K562 (cell line): ENCODE measurements around the gene ALDH1A2. TPM values are rescaled to one million over a fixed set of nuclear protein-coding genes. Genes with fewer than 3 reads are reported as not detected.

Experiments used
- ATAC-seq: fragments of 200-7000 bp; cut with Tn5 transposase; 3 replicates; pipeline ENCODE4 v1.9.1; 2020; ENCODE audit warnings: moderate library complexity
- Bru-seq: library from RNA; stranded (reverse); fragments of 400-500 nt; gene quantifications from one replicate; lab custom pipeline; 2021; lab: Mats Ljungman, UMichigan
- BruChase-seq, 2 experiments: library from RNA; stranded (reverse); fragments of 400-500 nt; gene quantifications; one replicate each; lab custom pipeline; 2021; lab: Mats Ljungman, UMichigan
- BruUV-seq: library from RNA; stranded (reverse); fragments of 400-500 nt; replicated peaks from 2 replicates; lab custom pipeline; 2021; lab: Mats Ljungman, UMichigan
- CTCF ChIA-PET: fragments of 300-600 bp; formaldehyde crosslinking; extraction: SDS; loops from one replicate; lab custom pipeline; 2021; ENCODE audit warnings: low intra/inter-chr PET ratio; lab: Yijun Ruan, JAX
- POLR2A ChIA-PET: fragments of 300-600, 350-650 bp; sonication (Branson Sonifier 250); formaldehyde crosslinking; extraction: SDS; loops from one replicate; lab custom pipeline; 2021; ENCODE audit warnings: antibody characterized with exemption, inconsistent platforms; lab: Yijun Ruan, JAX
- DNase-seq, 4 experiments: peaks; one replicate each; pipeline versions ENCODE4 v3.0.0 to v3.0.0-alpha.2; 2011 to 2018; ENCODE audit warnings: low spot score in 3 of 4, mixed read lengths in 3 of 4; ENCODE audit errors: extremely low read depth in 1 of 4
- FAIRE-seq: peaks from 2 replicates; lab custom pipeline; 2011; peaks lifted over from hg19 to GRCh38; lab: Jason Lieb, UNC
- H2AFZ ChIP-seq: 2 replicates; pipeline ENCODE4 v1.6.0; 2011; ENCODE audit warnings: low read depth, low read length, control low read depth, inconsistent platforms
- H3K27ac ChIP-seq: fragments of 200-600 bp; 3 replicates; pipeline ENCODE4 v1.8.0; 2011; ENCODE audit warnings: low read depth, mild to moderate bottlenecking, control low read depth, inconsistent platforms, low read length, moderate library complexity, mixed read lengths; ENCODE audit errors: extremely low read depth
- H3K27me3 ChIP-seq, 2 experiments: fragments of 300-600 bp in 1 of 2; 2 replicates in 1 of 2; 3 replicates in 1 of 2; pipeline versions ENCODE4 v1.6.0 to v1.8.0; 2011; ENCODE audit warnings: inconsistent platforms in 2 of 2, low read length in 2 of 2, mild to moderate bottlenecking in 1 of 2, mixed read lengths in 1 of 2, moderate library complexity in 1 of 2; ENCODE audit not compliant: control insufficient read depth in 2 of 2, insufficient read depth in 2 of 2
- H3K36me3 ChIP-seq: fragments of 300-600 bp; 3 replicates; pipeline ENCODE4 v1.8.0; 2011; ENCODE audit warnings: mild to moderate bottlenecking, low read length, inconsistent platforms; ENCODE audit not compliant: control insufficient read depth, insufficient read depth
- H3K4me1 ChIP-seq, 2 experiments: fragments of 200-600 bp in 1 of 2; replicated peaks in 1 of 2; 2 replicates in 1 of 2; 3 replicates in 1 of 2; pipeline versions ENCODE4 v1.5.1 to v1.8.0; 2011; ENCODE audit warnings: inconsistent platforms in 2 of 2, low read length in 2 of 2, mild to moderate bottlenecking in 1 of 2, mixed read lengths in 1 of 2, moderate library complexity in 1 of 2; ENCODE audit not compliant: control insufficient read depth in 2 of 2, insufficient read depth in 2 of 2
- H3K4me2 ChIP-seq: 2 replicates; pipeline ENCODE4 v1.6.1; 2011; ENCODE audit warnings: low read length, control low read depth, inconsistent platforms, mixed read lengths; ENCODE audit not compliant: insufficient read depth
- H3K4me3 ChIP-seq: fragments of 200-600 bp; sonication (generic), shearing (Covaris generic); 2 replicates; pipeline ENCODE4 v1.5.1; 2016; ENCODE audit warnings: control low read depth, inconsistent platforms
- H3K79me2 ChIP-seq: fragments of 200-600 bp; 3 replicates; pipeline ENCODE4 v1.8.0; 2011; ENCODE audit warnings: low read length, inconsistent platforms; ENCODE audit not compliant: control insufficient read depth, insufficient read depth
- H3K9ac ChIP-seq, 2 experiments: 2 replicates each; pipeline versions ENCODE4 v1.6.0 to v1.6.1; 2011; ENCODE audit warnings: low read depth in 2 of 2, low read length in 2 of 2, control low read depth in 1 of 2, inconsistent platforms in 1 of 2, mild to moderate bottlenecking in 1 of 2, mixed read lengths in 1 of 2; ENCODE audit not compliant: insufficient read depth in 1 of 2
- H3K9me1 ChIP-seq: one replicate; pipeline ENCODE4 v1.6.0; 2011; ENCODE audit warnings: inconsistent platforms, mild to moderate bottlenecking, low read length, moderate library complexity; ENCODE audit not compliant: control insufficient read depth, insufficient read depth
- H3K9me3 ChIP-seq: replicated peaks from 2 replicates; pipeline ENCODE4 v1.5.1; 2011; ENCODE audit warnings: low read depth, low read length, inconsistent platforms; ENCODE audit not compliant: control insufficient read depth, insufficient read depth
- H4K20me1 ChIP-seq: replicated peaks from 2 replicates; pipeline ENCODE4 v1.6.1; 2011; ENCODE audit warnings: low read length, inconsistent platforms, mixed read lengths; ENCODE audit not compliant: control insufficient read depth, insufficient read depth
- BRF1 ChIP-seq: IDR thresholded peaks from 3 replicates; pipeline ENCODE4 v1.6.1; 2011; ENCODE audit warnings: borderline replicate concordance, mild to moderate bottlenecking; ENCODE audit not compliant: insufficient read length; ENCODE audit errors: extremely low read depth
- E2F3 ChIP-seq: fragments of 250-450 bp; sonication (Bioruptor Pico); IDR thresholded peaks from 2 replicates; pipeline ENCODE4 v1.4.0; 2020; ENCODE audit warnings: mild to moderate bottlenecking
- MYBL2 ChIP-seq, 2 experiments: fragments of 450-650 bp in 1 of 2; sonication (generic) in 1 of 2; formaldehyde crosslinking in 1 of 2; IDR thresholded peaks; 2 replicates each; pipeline versions ENCODE4 v1.6.1 to v1.8.1; 2017 to 2022; ENCODE audit warnings: borderline replicate concordance in 1 of 2, inconsistent platforms in 1 of 2, low read depth in 1 of 2, mild to moderate bottlenecking in 1 of 2, missing genetic modification reagents in 1 of 2, moderate library complexity in 1 of 2
- REST ChIP-seq, 2 experiments: fragments of 450-650 bp; formaldehyde crosslinking in 1 of 2; IDR thresholded peaks; 2 replicates each; pipeline versions ENCODE4 v1.4.0 to v1.6.1; 2014 to 2020; ENCODE audit warnings: mild to moderate bottlenecking in 2 of 2, borderline replicate concordance in 1 of 2, low read depth in 1 of 2
- WGBS: fragments of 100-300 bp; shearing (Covaris generic); methylation state at CpG from one replicate; pipeline ENCODE4 v1.1.6; 2016; ENCODE audit warnings: low coverage, mixed read lengths; ENCODE audit not compliant: insufficient coverage; ENCODE audit errors: missing lambda C conversion rate; 5-methylcytosine and 5-hydroxymethylcytosine counted together
- in situ Hi-C: fragments of 300-500 bp; cut with MboI; formaldehyde crosslinking; loops from 4 replicates; pipeline ENCODE4 v1.15.0; 2018; ENCODE audit warnings: inconsistent platforms, mixed read lengths
- intact Hi-C: fragments of 100-400 bp; cut with micrococcal nuclease; formaldehyde crosslinking; loops from 2 replicates; pipeline ENCODE4 v1.14.2; 2022
- long read RNA-seq, 3 experiments: library from polyadenylated mRNA in 2 of 3; library from RNA in 1 of 3; unstranded in 2 of 3; stranded (forward) in 1 of 3; transcript quantifications; one replicate each; pipeline ENCODE4 v2.0.0, GENCODE V29; 2019 to 2022
- polyA minus RNA-seq, 3 experiments: library from RNA; depleted of rRNA, polyadenylated mRNA; stranded (reverse); fragments of >200 nt; gene quantifications; 2 replicates each; pipeline ENCODE4 v1.2.3, GENCODE V29; 2011
- polyA plus RNA-seq, 8 experiments: library from polyadenylated mRNA; depleted of rRNA in 4 of 8; stranded (reverse) in 5 of 8; unstranded in 3 of 8; fragments of >200 nt; fragmentation: Nextera tagmentation in 2 of 8; fragmentation: Illumina TruSeq in 1 of 8; extraction: Ambion mirVana in 2 of 8; extraction: Trizol in 1 of 8; gene quantifications; 2 replicates each; pipeline versions ENCODE4 v1.2.1 to v1.2.3, GENCODE V29; 2011 to 2014; ENCODE audit warnings: inconsistent platforms in 1 of 8, missing spikeins in 1 of 8
- total RNA-seq, 7 experiments: library from RNA; depleted of rRNA in 6 of 7; stranded (reverse); fragments of >200 nt in 6 of 7; fragmentation: Illumina TruSeq in 2 of 7; extraction: Trizol in 2 of 7; gene quantifications; 2 replicates each; pipeline versions ENCODE4 v1.2.1 to v1.2.3, GENCODE V29; 2011 to 2021; ENCODE audit warnings: low replicate concordance in 1 of 7

Gene ALDH1A2
- 198 and 216 TPM in 2 replicates for total RNA-seq (2011; cell fraction: chromatin; rRNA removed; ENCODE audit: low replicate concordance)
- 93.6 and 103 TPM in 2 replicates for total RNA-seq (2011; cell fraction: nucleolus; rRNA removed)
- 137 and 198 TPM in 2 replicates for total RNA-seq (2011; cell fraction: nucleoplasm; rRNA removed)
- total RNA-seq (2014; rRNA removed) (231 and 291 TPM in 2 replicates), total RNA-seq (2014; rRNA removed; fragmentation: Illumina TruSeq; extraction: Trizol) (333 and 354 TPM in 2 replicates), total RNA-seq (2015; rRNA removed; fragmentation: Illumina TruSeq; extraction: Trizol) (328 and 338 TPM in 2 replicates), total RNA-seq (2021) (393 and 398 TPM in 2 replicates), polyA plus RNA-seq (2011; rRNA removed) (357 and 368 TPM in 2 replicates), polyA plus RNA-seq (2014; fragmentation: Illumina TruSeq; extraction: Trizol) (310 and 328 TPM in 2 replicates), polyA plus RNA-seq (2014; fragmentation: Nextera tagmentation; extraction: Ambion mirVana) (100 to 1,000 TPM; 115 to 185 TPM), polyA plus RNA-seq (2014; rRNA removed) (347 and 404 TPM in 2 replicates), polyA minus RNA-seq (2011; rRNA and poly(A)+ RNA removed) (402 and 407 TPM in 2 replicates), Bru-seq, nascent RNA (percentile 84 among the genes with signal in this experiment), BruChase-seq, experiment 1, labeled RNA remaining after a 2-hour chase (percentile 79 among the genes with signal in this experiment), BruChase-seq, experiment 2, labeled RNA remaining after a 6-hour chase (percentile 79 among the genes with signal in this experiment)
- 230 and 238 TPM in 2 replicates for polyA plus RNA-seq (2011; cell fraction: cytosol; rRNA removed)
- polyA plus RNA-seq (2011; cell fraction: nucleus; rRNA removed): 194 and 196 TPM in 2 replicates
- polyA plus RNA-seq (2012): 303 and 340 TPM in 2 replicates
- polyA minus RNA-seq (2011; cell fraction: cytosol; rRNA and poly(A)+ RNA removed): 228 and 368 TPM in 2 replicates
- polyA minus RNA-seq (2011; cell fraction: nucleus; rRNA and poly(A)+ RNA removed): 133 and 189 TPM in 2 replicates
- long read RNA-seq, experiment 1, full-length matches to known transcripts: 1,520 of 2,093 reads
- long read RNA-seq, experiment 1, partial matches to known transcripts: 343 of 2,093 reads
- long read RNA-seq, experiment 1, other reads (novel, unspliced or antisense): 230 of 2,093 reads
- long read RNA-seq, experiment 2, full-length matches to known transcripts: 115 of 301 reads
- long read RNA-seq, experiment 2, partial matches to known transcripts: 61 of 301 reads
- long read RNA-seq, experiment 2, other reads (novel, unspliced or antisense): 125 of 301 reads
- long read RNA-seq, experiment 3, full-length matches to known transcripts: 211 of 352 reads
- long read RNA-seq, experiment 3, partial matches to known transcripts: 101 of 352 reads
- long read RNA-seq, experiment 3, other reads (novel, unspliced or antisense): 40 of 352 reads

GRCh38 chr15:58065445-58066041 lies at the start of gene ALDH1A2:
Gene ALDH1A2 (minus strand): TSS chr15:58065711. CDS start chr15:58065650, 61 bp downstream.
- peak within 1 kb of the TSS; percentile 89 for H3K4me3 ChIP-seq
- in situ Hi-C loops: loop anchor here (5.0 to 25.0 kb wide), 3 partner anchors 198 to 503 kb away; no protein-coding TSS in a partner anchor
- ATAC-seq: peak; percentile 84
- TF ChIP-seq BRF1: no peak
- TF ChIP-seq E2F3: peak; percentile 47
- TF ChIP-seq MYBL2 (IDR thresholded peaks at IDR 0.05; ENCODE audit: low read depth): no peak
- TF ChIP-seq MYBL2 (CRISPR knock-in tag; IDR thresholded peaks at IDR 0.05; ENCODE audit: borderline replicate concordance): no peak
- TF ChIP-seq REST (IDR thresholded peaks at IDR 0.05; ENCODE audit: borderline replicate concordance): no peak; the same call in none of the 2 replicates
- TF ChIP-seq REST (CRISPR knock-in tag; IDR thresholded peaks at IDR 0.05; ENCODE audit: low read depth): 0 out of 2 replicates have a peak, but pooled peaks have one; percentile 5

More at GRCh38 chr15:58065445-58066041, at the start of gene ALDH1A2:
- H3K9ac ChIP-seq: peak within 1 kb of the TSS; percentile 88 to 98
- peak within 1 kb of the TSS; percentile 82 for H3K27ac ChIP-seq
- WGBS: under 1% methylated on average over 43 of the region's 75 CpGs
- FAIRE-seq (no peak), DNase-seq (peak; percentile 74 to 95 (median 82))
- H3K79me2 ChIP-seq: peaks cover 56% of the 10 kb centered on the region
- no peaks in the 10 kb centered on the region for H3K27me3 ChIP-seq
- H3K36me3 ChIP-seq: peaks cover 11% of the 10 kb centered on the region; the same call in 1 of the 3 replicates
- no peaks in the 10 kb centered on the region for H4K20me1 ChIP-seq
- peak within 1 kb of the TSS; percentile 94 for H2AFZ ChIP-seq
- H3K9me1 ChIP-seq: no peaks in the 10 kb centered on the region
- POLR2A ChIA-PET: interaction anchor here (0.5 to 1.1 kb wide), 5 partner anchors 15 to 1672 kb away, joined by 3 to 5 read pairs (median 4); no protein-coding TSS in a partner anchor
- intact Hi-C loops: loop anchor here (1.0 to 10.0 kb wide), 4 partner anchors 98 to 401 kb away; no protein-coding TSS in a partner anchor
- H3K9me3 ChIP-seq: no peaks in the 10 kb centered on the region
- CTCF ChIA-PET: interaction anchor here (0.9 to 1.5 kb wide), 3 partner anchors 95 to 314 kb away, joined by 3 read pairs; no protein-coding TSS in a partner anchor
- peaks cover 17% of the 10 kb centered on the region in 2 experiments for H3K4me1 ChIP-seq
- H3K4me2 ChIP-seq: peak within 1 kb of the TSS; percentile 86
- no TSS peak for BruUV-seq
